AG04450 (cell line): ENCODE data around the gene TRIP10. TPM values are rescaled to one million over a fixed set of nuclear protein-coding genes. Genes with fewer than 3 reads are reported as not detected.
"Not testable (repeated sequence)": the region's sequence is repeated elsewhere in the genome, so short reads cannot be mapped to it uniquely, and the experiment has no call there.

Experiments used
- CTCF ChIA-PET: fragments of 300-600, 350-600 bp; formaldehyde crosslinking; extraction: SDS; loops from one replicate; lab custom pipeline; 2022; ENCODE audit warnings: antibody characterized with exemption, inconsistent platforms; lab: Charles Lee
- POLR2A ChIA-PET: fragments of 350-600 bp; formaldehyde crosslinking; extraction: SDS; loops from one replicate; lab custom pipeline; 2021; ENCODE audit warnings: antibody characterized with exemption, inconsistent platforms; lab: Yijun Ruan, JAX
- DNase-seq: peaks from one replicate; pipeline ENCODE4 v3.0.0-alpha.2; 2011; ENCODE audit warnings: low read depth, low spot score
- H3K27ac ChIP-seq: one replicate; pipeline ENCODE4 v1.5.1; 2012; ENCODE audit warnings: low read depth, low read length, control low read depth
- H3K27me3 ChIP-seq: one replicate; pipeline ENCODE4 v1.6.0; 2012; ENCODE audit warnings: low read length; ENCODE audit not compliant: control insufficient read depth, insufficient read depth
- H3K4me3 ChIP-seq: 2 replicates; pipeline ENCODE4 v1.5.1; 2011; ENCODE audit warnings: mild to moderate bottlenecking, low read depth, low read length, control low read depth
- H3K9me3 ChIP-seq: 2 replicates; pipeline ENCODE4 v1.5.1; 2012; ENCODE audit warnings: low read length; ENCODE audit not compliant: control insufficient read depth, insufficient read depth
- polyA plus RNA-seq: library from polyadenylated mRNA; depleted of rRNA; stranded (reverse); fragments of >200 nt; gene quantifications from 2 replicates; pipeline ENCODE4 v1.2.3, GENCODE V29; 2011
- TF ChIP-seq, protein P1 (sequence below): IDR thresholded peaks from 2 replicates; pipeline ENCODE4 v1.5.1; 2011; ENCODE audit warnings: low read depth, low read length, control low read depth, inconsistent platforms

TRIP10 gene
- polyA plus RNA-seq, 1 experiment, result 29.3 TPM

DNA sequence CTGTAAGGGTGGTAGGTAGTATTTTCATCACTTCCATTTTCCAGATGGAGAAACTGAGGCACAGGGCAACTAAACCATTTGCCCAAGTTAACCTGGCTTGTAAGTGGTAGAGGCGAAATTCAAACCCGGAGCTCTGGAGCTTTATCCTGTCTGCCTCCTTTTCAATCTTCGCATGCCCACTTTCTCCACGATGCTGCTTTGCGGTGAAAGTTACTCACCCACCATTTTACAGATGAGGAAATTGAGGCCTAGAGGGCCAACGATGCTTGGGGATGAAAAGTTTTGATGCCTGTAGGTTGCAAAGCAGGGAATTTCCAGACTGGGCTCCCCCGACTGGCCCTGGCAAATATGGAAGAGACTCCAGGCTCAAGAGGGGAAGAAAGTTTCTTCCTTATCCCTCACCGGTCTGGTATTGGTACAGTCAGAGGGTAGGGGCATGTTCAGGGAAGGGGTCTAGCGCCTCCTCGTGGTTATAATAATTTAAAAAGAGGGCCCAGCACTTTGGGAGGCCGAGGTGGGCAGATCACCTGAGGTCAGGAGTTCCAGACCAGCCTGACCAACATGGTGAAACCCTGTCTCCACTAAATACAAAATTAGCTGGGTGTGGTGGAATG, 29.6 kb downstream of the TRIP10 start:
- CTCF ChIA-PET, result interaction anchor here (0.9 to 2.5 kb wide), 2 partner anchors 31 to 137 kb away, joined by 3 to 14 read pairs; partner anchors contain the start of genes GPR108 and TRIP10
- POLR2A ChIA-PET, result no interaction called here
- peaks cover 7% of the 10 kb centered on the region for H3K27me3 ChIP-seq
- H3K27ac ChIP-seq, result no peak overlapping the region
- TF ChIP-seq, protein P1, sequence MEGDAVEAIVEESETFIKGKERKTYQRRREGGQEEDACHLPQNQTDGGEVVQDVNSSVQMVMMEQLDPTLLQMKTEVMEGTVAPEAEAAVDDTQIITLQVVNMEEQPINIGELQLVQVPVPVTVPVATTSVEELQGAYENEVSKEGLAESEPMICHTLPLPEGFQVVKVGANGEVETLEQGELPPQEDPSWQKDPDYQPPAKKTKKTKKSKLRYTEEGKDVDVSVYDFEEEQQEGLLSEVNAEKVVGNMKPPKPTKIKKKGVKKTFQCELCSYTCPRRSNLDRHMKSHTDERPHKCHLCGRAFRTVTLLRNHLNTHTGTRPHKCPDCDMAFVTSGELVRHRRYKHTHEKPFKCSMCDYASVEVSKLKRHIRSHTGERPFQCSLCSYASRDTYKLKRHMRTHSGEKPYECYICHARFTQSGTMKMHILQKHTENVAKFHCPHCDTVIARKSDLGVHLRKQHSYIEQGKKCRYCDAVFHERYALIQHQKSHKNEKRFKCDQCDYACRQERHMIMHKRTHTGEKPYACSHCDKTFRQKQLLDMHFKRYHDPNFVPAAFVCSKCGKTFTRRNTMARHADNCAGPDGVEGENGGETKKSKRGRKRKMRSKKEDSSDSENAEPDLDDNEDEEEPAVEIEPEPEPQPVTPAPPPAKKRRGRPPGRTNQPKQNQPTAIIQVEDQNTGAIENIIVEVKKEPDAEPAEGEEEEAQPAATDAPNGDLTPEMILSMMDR, result peak; percentile 44
- DNase-seq, result no peak
- H3K4me3 ChIP-seq, result no peak overlapping the region
- H3K9me3 ChIP-seq, result peaks cover 4% of the 10 kb centered on the region; the same call in 1 of the 2 replicates

DNA sequence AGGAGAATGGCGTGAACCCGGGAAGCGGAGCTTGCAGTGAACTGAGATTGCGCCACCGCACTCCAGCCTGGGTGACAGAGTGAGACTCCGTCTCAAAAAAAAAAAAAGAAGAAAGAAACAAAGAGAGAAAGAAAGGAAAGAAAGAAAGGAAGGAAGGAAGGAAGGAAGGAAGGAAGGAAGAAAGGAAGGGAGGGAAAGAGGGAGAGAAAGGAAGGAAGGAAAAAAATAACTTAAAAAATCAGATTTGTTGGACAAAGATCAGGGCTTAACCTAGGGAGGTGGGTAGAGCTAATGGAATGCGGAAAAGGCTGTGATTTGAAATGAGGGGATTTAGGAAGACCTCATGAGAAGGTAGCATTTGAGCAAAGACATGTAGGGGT, 32.2 kb downstream of the TRIP10 start:
- H3K27me3 ChIP-seq, H3K27ac ChIP-seq, H3K4me3 ChIP-seq, DNase-seq, H3K9me3 ChIP-seq: not testable (repeated sequence)
- ChIA-PET POLR2A (interaction anchor here (0.7 kb wide), 1 partner anchor 43 kb away, joined by 11 read pairs; no protein-coding TSS in a partner anchor), CTCF (interaction anchor here (0.7 to 1.2 kb wide), 2 partner anchors 31 to 92 kb away, joined by 3 to 6 read pairs; no protein-coding TSS in a partner anchor)

DNA sequence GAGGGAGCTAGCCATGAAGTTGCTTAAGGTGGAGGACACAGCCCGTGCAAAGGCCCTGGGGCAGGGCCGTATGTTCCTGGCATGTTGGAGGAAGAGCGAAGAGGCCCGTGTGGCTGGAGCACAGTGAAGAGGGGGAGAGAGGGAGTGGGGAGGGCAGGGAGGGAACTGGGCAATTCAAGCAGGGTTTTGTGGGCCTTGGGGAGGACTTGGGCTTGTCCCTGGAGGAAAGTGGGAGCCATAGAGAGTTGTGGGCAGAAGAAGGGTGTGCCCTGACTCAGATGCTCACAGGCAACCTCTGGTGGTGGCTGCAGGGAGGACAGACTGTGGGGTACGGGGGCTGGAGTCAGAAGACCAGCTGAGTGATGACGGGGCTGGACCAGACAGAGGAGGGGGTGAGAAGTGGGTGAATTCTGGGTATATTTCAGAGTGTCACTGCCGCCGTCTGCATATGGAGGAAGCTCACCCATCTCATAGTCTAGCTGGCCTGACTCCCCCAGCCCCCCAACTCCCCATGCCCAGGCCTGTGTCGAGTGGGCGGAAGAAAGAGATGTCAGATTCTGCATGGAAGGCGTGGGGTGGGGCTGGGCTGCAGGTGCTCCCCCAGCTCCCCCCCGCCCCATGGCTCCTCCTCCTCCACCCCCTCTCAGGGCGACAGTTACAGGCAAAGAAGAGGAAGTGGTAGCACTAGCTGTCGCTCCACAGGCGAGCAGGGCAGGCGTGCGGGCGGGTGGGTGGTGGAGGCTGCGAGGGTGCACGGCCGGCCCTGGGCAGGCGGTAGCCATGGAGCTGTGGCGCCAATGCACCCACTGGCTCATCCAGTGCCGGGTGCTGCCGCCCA, 32.8 kb downstream of the TRIP10 start, which contains the start of gene VAV1:
Gene VAV1 (plus strand): TSS at position 681 of the 838 bp plus-strand sequence. CDS start 100 bp downstream, at position 781.
- Histone ChIP-seq H3K27me3 (peaks cover 1% of the 10 kb centered on the region), H3K4me3 (no peak within 1 kb of the TSS), H3K27ac (no peak within 1 kb of the TSS), H3K9me3 (peaks cover 4% of the 10 kb centered on the region; the same call in 1 of the 2 replicates)
- CTCF ChIA-PET, result interaction anchor here (0.7 kb wide), 1 partner anchor 32 kb away, joined by 6 read pairs; no protein-coding TSS in a partner anchor
- POLR2A ChIA-PET, result no interaction called here
- TF ChIP-seq, protein P1, result no peak
- DNase-seq, result no peak

DNA sequence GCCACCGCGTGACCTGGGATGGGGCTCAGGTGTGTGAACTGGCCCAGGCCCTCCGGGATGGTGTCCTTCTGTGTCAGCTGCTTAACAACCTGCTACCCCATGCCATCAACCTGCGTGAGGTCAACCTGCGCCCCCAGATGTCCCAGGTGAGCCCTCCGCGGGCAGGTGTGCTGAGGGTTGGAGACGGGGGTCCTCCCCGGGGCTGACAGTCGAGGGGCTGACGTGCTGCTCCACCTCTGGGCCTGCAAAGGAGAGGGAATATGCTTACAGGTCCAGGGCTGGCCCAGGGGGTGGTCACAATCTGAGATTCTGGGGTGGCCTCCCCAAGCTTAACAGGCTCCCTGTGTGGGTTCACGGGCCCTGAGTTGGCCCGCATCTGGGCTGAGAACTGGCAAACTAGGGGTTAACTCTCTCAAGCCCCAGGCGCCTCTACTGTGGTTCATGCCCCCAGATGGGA, 33.4 kb downstream of the TRIP10 start:
- no peak for DNase-seq
- no peak overlapping the region for H3K4me3 ChIP-seq
- CTCF ChIA-PET, result no interaction called here
- no peak overlapping the region for H3K27ac ChIP-seq
- TF ChIP-seq, protein P1, result no peak
- POLR2A ChIA-PET, result no interaction called here
- H3K27me3 ChIP-seq, result no peaks in the 10 kb centered on the region
- peaks cover 4% of the 10 kb centered on the region; the same call in 1 of the 2 replicates for H3K9me3 ChIP-seq

DNA sequence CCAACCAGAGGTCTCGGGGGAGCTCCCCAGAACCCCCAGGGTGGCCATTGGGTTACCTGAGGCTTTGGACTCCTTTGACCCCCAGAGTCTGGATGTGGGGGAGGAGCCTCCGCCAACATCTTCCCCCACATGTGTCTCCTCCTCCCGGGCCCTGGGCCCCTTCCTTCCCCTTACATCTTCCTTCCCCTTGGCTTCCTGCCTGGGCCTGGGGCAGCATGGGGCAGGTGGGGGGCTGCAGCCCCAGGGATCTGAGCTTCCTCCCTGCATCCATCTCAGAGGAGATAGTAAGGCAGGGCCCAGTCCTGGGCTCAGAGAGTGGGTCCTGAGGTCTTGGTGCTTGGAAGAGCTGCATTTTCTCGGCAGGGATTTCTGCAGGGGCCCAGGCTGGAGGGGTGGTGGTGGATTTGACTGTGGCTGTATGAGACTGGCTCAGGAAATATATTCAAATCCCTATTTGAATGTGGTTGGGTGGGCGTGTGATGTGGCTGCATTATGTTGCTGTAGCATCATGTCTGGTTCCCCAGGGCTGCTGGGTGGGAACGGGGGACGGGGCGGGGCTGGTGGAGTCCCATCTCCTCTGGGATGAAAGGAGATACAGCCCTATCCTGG, 33.9 kb downstream of the TRIP10 start:
- TF ChIP-seq, protein P1, result no peak
- no peak overlapping the region for H3K4me3 ChIP-seq
- no peak for DNase-seq

More for the DNA sequence above, 33.9 kb downstream of the TRIP10 start:
- POLR2A ChIA-PET, result no interaction called here
- Histone ChIP-seq H3K27me3 (no peaks in the 10 kb centered on the region), H3K27ac (no peak overlapping the region), H3K9me3 (peaks cover 4% of the 10 kb centered on the region; the same call in 1 of the 2 replicates)
- CTCF ChIA-PET, result no interaction called here
